Measurements from ENCODE around the gene TIMM8A. TPM values are rescaled to one million over a fixed set of nuclear protein-coding genes. Genes with fewer than 3 reads are reported as not detected.

TIMM8A gene
- total and polyA plus RNA-seq, 2 of the 13 experiments (the other 11 are each of a cell fraction or from before 2014, with no cell fraction given) = 6.1 to 25.5 TPM

DNA sequence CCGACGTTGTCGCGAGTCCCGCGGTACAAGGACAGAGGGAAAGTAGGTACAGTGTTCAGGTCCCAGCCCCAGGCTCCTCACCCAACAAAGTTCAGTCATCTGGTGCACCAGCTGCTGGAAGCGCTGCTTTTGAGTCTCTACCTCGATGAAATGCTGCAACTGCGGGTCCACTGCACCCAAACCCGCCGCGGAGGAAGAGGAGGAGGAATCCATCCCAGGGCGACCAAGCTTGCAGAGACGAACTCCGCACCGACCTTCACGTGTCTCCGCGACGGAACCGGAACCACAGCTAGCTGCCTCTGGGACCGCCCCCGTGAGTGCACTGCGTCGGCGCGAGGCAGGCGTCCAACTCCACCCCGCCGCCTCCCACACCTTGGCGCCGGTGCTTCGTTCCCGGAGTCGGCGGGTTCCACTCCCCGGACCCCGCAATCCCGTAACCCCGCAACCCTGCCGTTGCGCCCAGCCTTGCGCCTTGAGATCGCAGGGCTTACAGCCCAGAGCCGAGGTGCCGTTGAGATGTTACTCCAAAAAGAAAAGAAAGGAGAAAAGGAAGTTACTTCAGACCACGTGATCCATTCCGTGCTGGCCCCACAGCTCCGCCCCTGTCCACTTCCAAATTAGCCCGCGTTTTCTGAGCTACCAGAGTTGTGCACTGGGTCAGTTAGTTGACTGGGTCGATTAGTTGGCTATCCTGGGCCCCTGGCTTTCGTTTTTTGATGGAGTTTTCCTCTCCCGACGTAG is at the start of gene TIMM8A (continued):
- TF ChIP-seq KLF15 (CRISPR knock-in tag; IDR thresholded peaks at IDR 0.05; ENCODE audit: borderline replicate concordance) (no peak), ZNF232 (CRISPR knock-in tag; IDR thresholded peaks at IDR 0.05; ENCODE audit: borderline replicate concordance) (no peak), ARNT2 (CRISPR knock-in tag; IDR thresholded peaks at IDR 0.05; ENCODE audit: low read depth) (no peak), PAX8 (CRISPR knock-in tag; IDR thresholded peaks at IDR 0.05; ENCODE audit: borderline replicate concordance) (no peak), ETV6 (CRISPR knock-in tag; conservative IDR thresholded peaks at IDR 0.05) (no peak), MIER3 (CRISPR knock-in tag; IDR thresholded peaks at IDR 0.05; ENCODE audit: borderline replicate concordance) (no peak), GABPB1 (CRISPR knock-in tag; IDR thresholded peaks at IDR 0.05) (peak; percentile 93), ZNF264 (CRISPR knock-in tag; IDR thresholded peaks at IDR 0.05) (no peak), ZBTB42 (CRISPR knock-in tag; IDR thresholded peaks at IDR 0.05) (no peak), ZSCAN21 (CRISPR knock-in tag; IDR thresholded peaks at IDR 0.05; ENCODE audit: borderline replicate concordance) (no peak), ZNF614 (CRISPR knock-in tag; IDR thresholded peaks at IDR 0.05; ENCODE audit: borderline replicate concordance) (peak; percentile 38; the same call in 1 of the 2 replicates), GABPA (IDR thresholded peaks at IDR 0.05; ENCODE audit: low read depth, low read length) (peak; percentile 76), GABPA (CRISPR knock-in tag; IDR thresholded peaks at IDR 0.05; ENCODE audit: low read depth) (peak; percentile 87), TAF1 (CRISPR knock-in tag; IDR thresholded peaks at IDR 0.05) (peak; percentile 72), TEAD3 (CRISPR knock-in tag; optimal IDR thresholded peaks at IDR 0.05; ENCODE audit: borderline replicate concordance) (no peak), ISX (CRISPR knock-in tag; conservative IDR thresholded peaks at IDR 0.05) (no peak), SMARCE1 (IDR thresholded peaks at IDR 0.05; ENCODE audit: borderline replicate concordance) (no peak)
- TF ChIP-seq, protein P1, sequence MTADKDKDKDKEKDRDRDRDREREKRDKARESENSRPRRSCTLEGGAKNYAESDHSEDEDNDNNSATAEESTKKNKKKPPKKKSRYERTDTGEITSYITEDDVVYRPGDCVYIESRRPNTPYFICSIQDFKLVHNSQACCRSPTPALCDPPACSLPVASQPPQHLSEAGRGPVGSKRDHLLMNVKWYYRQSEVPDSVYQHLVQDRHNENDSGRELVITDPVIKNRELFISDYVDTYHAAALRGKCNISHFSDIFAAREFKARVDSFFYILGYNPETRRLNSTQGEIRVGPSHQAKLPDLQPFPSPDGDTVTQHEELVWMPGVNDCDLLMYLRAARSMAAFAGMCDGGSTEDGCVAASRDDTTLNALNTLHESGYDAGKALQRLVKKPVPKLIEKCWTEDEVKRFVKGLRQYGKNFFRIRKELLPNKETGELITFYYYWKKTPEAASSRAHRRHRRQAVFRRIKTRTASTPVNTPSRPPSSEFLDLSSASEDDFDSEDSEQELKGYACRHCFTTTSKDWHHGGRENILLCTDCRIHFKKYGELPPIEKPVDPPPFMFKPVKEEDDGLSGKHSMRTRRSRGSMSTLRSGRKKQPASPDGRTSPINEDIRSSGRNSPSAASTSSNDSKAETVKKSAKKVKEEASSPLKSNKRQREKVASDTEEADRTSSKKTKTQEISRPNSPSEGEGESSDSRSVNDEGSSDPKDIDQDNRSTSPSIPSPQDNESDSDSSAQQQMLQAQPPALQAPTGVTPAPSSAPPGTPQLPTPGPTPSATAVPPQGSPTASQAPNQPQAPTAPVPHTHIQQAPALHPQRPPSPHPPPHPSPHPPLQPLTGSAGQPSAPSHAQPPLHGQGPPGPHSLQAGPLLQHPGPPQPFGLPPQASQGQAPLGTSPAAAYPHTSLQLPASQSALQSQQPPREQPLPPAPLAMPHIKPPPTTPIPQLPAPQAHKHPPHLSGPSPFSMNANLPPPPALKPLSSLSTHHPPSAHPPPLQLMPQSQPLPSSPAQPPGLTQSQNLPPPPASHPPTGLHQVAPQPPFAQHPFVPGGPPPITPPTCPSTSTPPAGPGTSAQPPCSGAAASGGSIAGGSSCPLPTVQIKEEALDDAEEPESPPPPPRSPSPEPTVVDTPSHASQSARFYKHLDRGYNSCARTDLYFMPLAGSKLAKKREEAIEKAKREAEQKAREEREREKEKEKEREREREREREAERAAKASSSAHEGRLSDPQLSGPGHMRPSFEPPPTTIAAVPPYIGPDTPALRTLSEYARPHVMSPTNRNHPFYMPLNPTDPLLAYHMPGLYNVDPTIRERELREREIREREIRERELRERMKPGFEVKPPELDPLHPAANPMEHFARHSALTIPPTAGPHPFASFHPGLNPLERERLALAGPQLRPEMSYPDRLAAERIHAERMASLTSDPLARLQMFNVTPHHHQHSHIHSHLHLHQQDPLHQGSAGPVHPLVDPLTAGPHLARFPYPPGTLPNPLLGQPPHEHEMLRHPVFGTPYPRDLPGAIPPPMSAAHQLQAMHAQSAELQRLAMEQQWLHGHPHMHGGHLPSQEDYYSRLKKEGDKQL (CRISPR knock-in tag; IDR thresholded peaks at IDR 0.05; ENCODE audit: low read depth) = no peak
- TF ChIP-seq, protein P2, sequence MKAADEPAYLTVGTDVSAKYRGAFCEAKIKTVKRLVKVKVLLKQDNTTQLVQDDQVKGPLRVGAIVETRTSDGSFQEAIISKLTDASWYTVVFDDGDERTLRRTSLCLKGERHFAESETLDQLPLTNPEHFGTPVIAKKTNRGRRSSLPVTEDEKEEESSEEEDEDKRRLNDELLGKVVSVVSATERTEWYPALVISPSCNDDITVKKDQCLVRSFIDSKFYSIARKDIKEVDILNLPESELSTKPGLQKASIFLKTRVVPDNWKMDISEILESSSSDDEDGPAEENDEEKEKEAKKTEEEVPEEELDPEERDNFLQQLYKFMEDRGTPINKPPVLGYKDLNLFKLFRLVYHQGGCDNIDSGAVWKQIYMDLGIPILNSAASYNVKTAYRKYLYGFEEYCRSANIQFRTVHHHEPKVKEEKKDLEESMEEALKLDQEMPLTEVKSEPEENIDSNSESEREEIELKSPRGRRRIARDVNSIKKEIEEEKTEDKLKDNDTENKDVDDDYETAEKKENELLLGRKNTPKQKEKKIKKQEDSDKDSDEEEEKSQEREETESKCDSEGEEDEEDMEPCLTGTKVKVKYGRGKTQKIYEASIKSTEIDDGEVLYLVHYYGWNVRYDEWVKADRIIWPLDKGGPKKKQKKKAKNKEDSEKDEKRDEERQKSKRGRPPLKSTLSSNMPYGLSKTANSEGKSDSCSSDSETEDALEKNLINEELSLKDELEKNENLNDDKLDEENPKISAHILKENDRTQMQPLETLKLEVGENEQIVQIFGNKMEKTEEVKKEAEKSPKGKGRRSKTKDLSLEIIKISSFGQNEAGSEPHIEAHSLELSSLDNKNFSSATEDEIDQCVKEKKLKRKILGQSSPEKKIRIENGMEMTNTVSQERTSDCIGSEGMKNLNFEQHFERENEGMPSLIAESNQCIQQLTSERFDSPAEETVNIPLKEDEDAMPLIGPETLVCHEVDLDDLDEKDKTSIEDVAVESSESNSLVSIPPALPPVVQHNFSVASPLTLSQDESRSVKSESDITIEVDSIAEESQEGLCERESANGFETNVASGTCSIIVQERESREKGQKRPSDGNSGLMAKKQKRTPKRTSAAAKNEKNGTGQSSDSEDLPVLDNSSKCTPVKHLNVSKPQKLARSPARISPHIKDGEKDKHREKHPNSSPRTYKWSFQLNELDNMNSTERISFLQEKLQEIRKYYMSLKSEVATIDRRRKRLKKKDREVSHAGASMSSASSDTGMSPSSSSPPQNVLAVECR (CRISPR knock-in tag; IDR thresholded peaks at IDR 0.05; ENCODE audit: borderline replicate concordance) = peak; percentile 78
- TF ChIP-seq, protein P3, sequence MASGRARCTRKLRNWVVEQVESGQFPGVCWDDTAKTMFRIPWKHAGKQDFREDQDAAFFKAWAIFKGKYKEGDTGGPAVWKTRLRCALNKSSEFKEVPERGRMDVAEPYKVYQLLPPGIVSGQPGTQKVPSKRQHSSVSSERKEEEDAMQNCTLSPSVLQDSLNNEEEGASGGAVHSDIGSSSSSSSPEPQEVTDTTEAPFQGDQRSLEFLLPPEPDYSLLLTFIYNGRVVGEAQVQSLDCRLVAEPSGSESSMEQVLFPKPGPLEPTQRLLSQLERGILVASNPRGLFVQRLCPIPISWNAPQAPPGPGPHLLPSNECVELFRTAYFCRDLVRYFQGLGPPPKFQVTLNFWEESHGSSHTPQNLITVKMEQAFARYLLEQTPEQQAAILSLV (CRISPR knock-in tag; IDR thresholded peaks at IDR 0.05; ENCODE audit: borderline replicate concordance) = no peak

All from HepG2 (cell line).